Activated T-cell treated with anti-CD3 and anti-CD28 coated beads for 1 hour (primary cell): ENCODE measurements around the gene PLET1.

Experiments
- DNase-seq: peaks from one replicate; pipeline ENCODE4 v3.0.0-alpha.2; 2020; ENCODE audit warnings: low read depth

Gene PLET1

DNA sequence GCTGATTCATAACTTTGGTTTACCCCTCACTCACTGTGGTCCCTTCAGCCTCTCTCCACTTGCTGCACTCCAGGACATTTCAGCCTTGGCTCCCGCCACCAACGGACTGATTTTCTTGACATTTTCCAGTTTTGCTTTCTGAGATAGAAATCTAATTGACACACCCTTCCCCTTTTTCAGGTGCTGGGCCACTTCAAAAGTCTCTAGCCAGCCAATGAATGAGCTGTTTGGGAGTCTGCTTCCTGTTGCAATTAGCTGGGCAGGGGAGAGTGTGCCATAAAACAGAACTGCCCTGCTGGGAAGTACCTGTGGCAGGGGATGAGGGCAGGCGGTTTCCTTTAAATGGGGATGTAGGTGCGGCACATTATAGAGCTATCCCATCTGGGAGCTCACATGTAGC is 21.1 kb upstream of the PLET1 start:
- no peak for DNase-seq

- peak; percentile 42 for DNase-seq
Measured at GRCh38 chr11:112280268-112281126, 19.8 kb upstream of the PLET1 start.

DNA sequence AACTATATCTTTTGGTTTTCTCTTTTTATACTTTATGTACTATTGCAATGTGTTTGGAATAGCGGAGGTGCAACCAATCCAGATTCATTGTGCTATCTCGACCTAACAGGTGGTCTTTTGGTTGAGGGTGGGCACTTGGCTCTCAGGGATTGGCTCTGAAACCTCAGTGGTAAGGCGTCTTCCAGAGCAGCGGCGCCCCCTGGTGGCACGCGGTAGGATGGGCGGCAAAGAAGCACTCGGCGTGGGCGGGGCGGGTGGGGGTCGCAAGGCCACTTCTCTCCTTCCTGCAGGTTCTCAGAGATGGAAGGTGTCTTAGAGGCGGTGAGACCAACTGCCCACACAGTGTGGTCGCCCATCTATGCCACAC is 19.2 kb upstream of the PLET1 start:
- peak; percentile 77 for DNase-seq

DNA sequence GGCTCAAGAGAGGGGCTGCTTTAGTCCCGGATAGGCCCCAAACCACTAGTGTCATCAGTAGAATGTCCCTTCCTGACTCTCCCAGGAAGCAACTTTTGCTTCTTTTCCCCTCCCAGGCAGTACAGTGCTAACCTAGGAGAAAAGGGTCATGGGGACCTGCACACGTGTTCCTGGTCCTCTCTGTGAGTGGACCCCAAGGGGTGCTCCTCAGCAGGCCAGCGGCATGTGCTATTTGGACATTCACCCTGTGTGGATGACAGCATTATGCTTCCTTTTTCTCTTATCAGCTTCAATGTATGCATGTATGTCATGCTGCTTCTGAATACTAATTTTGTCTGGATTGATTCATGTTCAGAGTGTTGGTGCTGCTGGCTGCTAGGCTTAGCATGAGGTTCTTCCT is 18.1 kb upstream of the PLET1 start:
- no peak for DNase-seq

GRCh38 chr11:112277941-112278340 is 17.3 kb upstream of the PLET1 start:
- no peak for DNase-seq

DNA sequence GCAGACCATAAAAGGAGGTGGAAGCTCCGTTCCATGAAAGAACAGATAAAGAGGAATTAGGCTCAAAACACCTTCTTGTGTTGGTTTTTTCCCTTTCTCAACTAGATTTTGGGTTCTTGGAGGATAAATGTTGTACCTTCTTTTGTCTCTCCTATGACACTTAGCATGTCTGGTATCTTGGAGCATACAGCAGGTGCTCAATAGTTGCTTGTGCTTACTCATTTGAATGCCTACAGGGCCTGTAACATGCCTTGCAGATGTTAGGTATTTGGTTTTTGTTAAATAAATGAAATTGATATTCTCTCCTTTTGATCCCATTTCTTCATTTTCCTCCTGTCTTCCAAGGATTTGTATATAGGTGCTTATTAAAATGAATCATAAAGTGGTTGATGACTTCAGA is 16.4 kb upstream of the PLET1 start:
- DNase-seq = no peak

DNA sequence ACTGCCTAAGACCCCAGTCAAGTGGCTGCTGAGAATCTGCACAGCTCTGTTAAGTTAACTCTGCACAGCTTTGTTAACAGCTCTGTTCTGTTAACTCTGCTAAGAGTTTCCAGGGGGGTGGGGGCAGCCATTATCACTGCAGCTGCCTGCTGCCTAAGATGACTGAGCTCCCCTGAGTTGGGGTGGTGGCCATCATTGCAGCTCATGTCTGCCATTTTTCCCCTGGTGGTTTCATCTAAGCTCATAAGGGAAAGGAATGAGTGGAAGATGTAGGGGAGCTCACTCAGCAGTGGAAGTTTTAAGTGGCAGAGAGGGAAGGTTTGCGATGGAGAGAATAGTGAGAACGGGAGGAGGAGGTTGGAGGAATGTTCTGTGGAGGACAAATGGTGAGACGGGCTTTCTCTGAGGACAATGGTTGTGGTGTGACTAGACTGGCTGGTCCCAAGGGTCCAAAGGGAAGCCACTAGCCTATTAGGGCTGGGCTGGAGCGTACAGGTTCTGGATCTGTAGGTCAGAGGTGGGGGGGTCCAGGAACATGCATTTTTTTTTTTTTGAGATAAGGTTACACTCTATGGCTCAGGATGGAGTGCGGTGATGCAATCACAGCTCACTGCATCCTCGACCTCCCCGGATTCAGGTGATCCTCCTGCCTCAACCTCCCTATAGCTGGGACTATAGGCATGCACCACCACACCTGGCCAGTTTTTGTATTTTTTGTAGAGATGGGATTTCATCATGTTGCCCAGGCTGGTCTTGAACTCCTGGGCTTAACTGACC is 13.5 kb upstream of the PLET1 start:
- DNase-seq = no peak

DNA sequence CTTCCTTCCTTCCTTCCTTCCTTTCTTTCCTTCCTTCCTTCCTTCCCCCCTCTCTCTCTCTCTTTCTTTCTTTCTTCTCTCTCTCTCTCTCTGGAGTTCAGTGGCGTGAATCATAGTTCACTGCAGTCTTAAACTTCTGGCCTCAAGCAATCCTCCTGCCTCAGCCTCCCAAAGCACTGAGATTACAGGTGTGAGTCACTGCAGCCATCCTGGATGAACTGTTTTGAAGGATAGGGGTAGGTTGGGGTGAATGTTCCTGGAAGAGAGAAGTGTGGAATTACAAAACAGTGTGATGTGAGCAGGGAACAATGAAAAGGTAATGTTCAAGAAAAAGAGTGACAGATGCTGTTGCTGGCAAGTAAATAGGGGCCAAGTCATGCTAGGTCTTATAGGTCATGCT is 12.4 kb upstream of the PLET1 start:
- no peak for DNase-seq

DNA sequence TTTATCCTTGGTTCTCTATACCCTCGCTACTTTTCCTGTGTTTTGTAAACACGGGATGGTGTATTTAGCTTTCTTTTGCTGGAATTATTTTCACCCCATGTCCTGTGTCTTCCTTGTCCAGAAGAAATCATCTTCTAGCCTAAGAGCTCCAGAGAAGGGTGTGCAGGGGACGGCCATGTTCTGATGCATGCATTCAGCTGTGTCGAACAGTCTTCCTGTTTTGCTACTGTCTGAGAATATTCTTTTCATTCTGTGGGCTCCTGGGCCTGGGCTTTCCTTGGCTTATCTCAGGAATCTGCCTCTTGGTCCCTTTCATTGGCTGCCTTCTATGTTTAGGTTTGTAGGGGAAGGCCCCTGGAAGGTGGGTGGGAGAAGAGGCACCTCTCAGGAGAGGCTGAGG is 10.6 kb upstream of the PLET1 start:
- DNase-seq = no peak

DNA sequence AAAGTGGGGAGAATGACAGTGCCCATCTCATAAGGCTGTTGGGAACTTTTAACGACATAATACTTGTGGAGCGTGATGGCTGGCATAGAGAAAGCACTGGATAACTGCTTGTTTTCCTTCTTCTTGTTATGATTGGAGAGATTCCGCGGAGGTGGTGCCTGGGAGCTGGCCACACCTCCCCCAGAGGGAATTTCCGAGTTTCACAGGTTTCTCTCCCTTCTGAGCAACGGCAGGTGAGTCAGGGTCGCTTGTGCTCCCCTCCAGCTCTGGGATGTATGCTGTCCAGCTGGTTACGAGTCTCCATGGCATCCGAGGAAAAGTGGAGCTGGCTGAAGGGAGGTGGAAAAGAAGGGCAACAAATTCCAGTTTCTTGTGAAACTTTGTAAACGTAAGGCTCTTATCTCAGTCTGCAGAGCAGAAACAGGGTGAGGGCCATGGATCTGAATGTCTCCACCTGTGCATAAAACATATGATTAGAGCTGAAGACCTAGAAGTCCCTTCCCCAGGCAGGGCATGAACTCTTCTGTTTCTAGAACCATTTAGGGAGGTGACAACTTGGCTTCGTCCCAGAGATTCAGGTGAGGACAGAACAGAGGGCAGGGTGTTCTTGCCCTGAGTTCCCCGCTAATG is 10.0 kb upstream of the PLET1 start:
- DNase-seq = no peak

- no peak for DNase-seq
Measured at GRCh38 chr11:112269139-112269538, 8.5 kb upstream of the PLET1 start.

GRCh38 chr11:112268406-112268805 is 7.7 kb upstream of the PLET1 start:
- no peak for DNase-seq

GRCh38 chr11:112267188-112267591 is 6.5 kb upstream of the PLET1 start:
- no peak for DNase-seq

DNA sequence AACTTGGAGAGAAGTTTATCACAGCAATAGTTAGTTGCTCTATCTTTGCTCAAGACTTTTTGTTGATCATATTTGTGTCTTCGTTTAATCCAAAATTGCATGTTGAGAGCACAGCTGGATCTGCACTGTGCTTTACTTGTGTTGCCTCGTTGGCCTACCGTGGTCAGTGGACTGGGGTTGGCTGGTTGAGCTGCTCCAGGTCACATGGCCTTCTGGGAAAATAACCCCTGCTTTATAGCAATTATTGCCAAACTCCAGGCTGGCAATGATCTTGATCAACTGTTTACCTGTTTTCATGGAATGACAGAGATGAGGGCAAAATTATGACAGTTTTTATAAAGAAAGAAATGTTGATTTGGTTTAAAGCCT is 5.7 kb upstream of the PLET1 start:
- no peak for DNase-seq

DNA sequence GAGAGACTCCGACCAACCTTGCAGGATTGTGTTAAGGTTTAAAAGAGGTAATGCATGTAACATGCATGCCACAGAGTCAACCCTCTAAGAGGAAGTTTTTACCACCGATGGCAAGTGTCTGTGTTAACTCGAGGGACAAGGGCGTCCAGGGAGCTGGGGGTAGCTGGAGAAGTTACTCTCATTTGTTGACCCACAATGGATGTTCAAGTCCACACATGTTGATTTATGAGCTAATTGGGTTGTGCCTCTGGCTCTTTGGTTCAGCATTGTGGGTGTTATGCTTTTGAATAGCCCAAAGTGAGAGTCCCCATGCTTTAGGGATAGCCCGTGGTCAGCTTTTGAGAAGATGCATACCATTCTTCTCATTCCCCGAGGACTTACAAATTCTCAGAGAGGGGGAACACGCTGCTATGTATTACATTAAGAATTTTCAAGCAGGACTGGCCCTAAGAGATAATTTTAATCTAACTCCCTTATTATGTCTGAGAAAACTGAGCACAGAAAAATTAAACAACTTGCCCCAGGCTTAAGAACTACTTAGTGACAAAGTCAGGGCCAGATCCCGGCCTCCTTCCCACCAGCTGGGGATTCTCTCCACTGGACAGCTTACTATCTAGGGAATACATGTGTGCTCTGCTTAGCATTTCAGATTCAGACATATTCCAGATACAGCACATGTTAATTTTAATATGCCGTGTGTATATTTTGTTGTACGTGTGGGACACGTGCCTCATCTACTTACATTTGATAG is 5.2 kb upstream of the PLET1 start:
- DNase-seq = no peak

- DNase-seq = no peak
Measured at GRCh38 chr11:112255067-112255720, 5.5 kb downstream of the PLET1 start.

DNA sequence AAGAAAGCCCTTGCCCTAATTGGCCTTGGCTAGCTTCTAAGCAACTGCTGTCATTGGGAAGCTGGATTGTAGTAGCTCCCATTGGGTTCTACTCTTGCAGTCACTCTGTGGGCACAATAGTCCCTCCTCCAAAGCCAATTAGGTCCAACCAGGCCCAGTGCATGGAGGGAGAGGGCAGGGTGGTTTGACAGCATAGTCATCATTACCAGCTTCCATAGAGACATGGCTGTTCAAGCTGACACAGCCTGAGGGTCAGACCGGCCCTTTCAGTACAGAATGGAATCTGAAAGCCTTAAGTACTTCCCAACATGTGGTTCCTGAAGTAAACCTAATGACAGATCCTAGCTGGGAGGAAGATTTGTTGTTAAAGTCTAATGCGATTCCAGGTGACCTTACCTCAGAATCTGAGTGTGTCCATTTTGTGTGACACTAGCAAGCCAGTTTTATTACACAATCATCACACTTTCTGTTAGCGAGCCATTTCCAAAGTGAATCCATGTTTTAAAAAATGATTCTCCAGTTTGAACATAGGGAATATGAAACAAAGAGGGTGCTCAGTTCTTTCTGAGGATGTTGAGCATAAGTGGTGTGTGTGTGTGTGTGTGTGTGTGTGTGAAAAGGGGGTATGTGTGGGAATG is 6.9 kb downstream of the PLET1 start:
- no peak for DNase-seq

DNA sequence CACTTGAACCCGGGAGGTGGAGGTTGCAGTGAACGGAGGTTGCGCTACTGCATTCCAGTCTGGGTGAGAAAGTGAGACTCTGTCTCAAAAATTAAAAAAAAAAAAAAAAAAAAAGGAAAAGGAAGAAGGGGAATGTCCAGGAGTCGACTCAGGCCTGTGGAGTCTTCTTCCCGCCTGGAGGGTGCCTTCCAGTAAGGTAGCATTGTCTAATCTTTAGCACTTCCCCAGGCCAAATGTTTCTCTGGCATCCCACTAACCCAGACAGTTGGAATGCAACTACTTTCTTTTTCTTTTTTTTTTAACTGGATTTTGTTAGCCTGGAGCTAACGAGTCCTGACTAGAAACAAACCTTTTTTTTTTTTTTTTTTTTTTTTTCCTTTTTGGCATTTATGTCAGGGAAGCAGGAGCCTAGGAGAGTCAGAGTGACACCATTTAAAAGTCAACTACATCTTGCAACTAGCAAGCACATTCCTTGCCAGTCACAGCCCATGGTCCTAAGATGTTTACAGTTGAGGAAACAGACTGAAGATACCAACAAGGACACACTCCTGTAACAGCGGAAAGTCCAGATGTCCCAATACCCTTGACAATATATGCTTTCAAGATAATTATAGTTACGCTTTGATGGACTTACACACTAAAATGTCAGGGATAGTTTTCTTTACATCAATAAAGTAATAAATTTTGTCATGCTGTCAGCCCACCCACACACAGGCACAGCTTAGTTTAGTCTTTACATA is 10.6 kb downstream of the PLET1 start:
- no peak for DNase-seq

GRCh38 chr11:112248201-112248600 is 12.5 kb downstream of the PLET1 start:
- DNase-seq = no peak

DNA sequence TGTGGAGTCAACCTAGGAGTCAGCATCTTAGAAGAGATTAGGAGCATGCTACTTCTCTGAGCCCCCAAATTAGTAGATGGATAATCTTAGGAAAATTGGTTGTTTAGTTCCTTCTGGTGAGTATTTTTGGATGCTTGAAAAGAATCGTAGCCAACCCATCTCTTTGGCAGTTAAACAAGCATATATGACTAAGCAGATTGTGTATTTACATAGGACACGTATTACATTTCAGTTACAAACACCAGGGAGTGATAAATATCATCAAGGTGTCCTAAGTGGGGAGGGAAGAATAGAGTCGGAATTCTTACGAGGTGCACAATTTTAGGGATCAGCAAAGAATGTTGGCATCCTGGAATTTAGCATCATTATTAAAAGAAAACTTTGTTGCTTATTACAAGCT is 13.5 kb downstream of the PLET1 start:
- DNase-seq = no peak

DNA sequence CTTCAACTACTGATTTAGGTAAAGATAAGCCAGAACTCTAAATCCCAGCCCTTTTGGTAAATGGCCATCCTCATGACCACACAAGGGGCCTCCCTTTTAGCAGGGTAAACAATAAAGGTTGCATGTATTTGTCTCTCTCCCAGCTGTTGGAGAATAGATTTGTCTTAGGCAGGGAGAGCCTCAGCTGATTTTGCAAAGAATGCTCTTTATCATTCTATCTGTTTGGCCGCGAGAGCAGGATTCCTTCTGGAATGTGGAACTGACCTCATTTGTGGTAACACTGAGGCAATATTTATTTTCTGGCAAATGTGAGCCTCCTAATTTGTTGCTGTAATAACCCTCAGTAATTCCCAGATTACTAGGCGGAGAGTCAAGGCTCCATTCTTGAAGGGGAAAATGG is 19.2 kb downstream of the PLET1 start:
- no peak for DNase-seq
